Peyer's patch (tissue), 4 donors: ENCODE results near the gene ANKDD1A.

Experiments
- POLR2A ChIP-seq, 2 donors: fragments of 450-650 bp; IDR thresholded peaks; one replicate each; pipeline ENCODE4 v1.5.1; 2017; ENCODE audit warnings: antibody characterized with exemption in 2 of 2, mild to moderate bottlenecking in 2 of 2, moderate library complexity in 2 of 2
- TF ChIP-seq, protein P1 (sequence below), 6 experiments: fragments of 450-650 bp in 4 of 6; fragments of 200-600 bp in 2 of 6; sonication (generic) in 1 of 6; IDR thresholded peaks; one replicate each; pipeline ENCODE4 v1.5.1; 2017 to 2019; ENCODE audit warnings: antibody characterized with exemption in 6 of 6, mild to moderate bottlenecking in 3 of 6, moderate library complexity in 1 of 6

- TF ChIP-seq, protein P1, sequence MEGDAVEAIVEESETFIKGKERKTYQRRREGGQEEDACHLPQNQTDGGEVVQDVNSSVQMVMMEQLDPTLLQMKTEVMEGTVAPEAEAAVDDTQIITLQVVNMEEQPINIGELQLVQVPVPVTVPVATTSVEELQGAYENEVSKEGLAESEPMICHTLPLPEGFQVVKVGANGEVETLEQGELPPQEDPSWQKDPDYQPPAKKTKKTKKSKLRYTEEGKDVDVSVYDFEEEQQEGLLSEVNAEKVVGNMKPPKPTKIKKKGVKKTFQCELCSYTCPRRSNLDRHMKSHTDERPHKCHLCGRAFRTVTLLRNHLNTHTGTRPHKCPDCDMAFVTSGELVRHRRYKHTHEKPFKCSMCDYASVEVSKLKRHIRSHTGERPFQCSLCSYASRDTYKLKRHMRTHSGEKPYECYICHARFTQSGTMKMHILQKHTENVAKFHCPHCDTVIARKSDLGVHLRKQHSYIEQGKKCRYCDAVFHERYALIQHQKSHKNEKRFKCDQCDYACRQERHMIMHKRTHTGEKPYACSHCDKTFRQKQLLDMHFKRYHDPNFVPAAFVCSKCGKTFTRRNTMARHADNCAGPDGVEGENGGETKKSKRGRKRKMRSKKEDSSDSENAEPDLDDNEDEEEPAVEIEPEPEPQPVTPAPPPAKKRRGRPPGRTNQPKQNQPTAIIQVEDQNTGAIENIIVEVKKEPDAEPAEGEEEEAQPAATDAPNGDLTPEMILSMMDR (IDR thresholded peaks at IDR 0.05), result no peak
- TF ChIP-seq POLR2A (IDR thresholded peaks at IDR 0.05), result no peak
Measured at GRCh38 chr15:64979252-64979710, 67.6 kb downstream of the ANKDD1A start.
